GM19468 (cell line): ENCODE measurements around the gene RTF1.
A peak's percentile ranks its signal among the peaks of the same experiment; 100 is the strongest.

Experiments used
- ATAC-seq: cut with Tn5 transposase; IDR thresholded peaks from one replicate; pipeline ENCODE4 v1.9.1; 2021; ENCODE audit warnings: mild to moderate bottlenecking, moderate library complexity, moderate number of reproducible peaks; ENCODE audit not compliant: unreplicated experiment; ENCODE audit errors: extremely low read depth

The RTF1 gene

GRCh38 chr15:41484937-41485625 lies 68.2 kb downstream of the RTF1 start:
- ATAC-seq = no peak

GRCh38 chr15:41486286-41486685 lies 69.4 kb downstream of the RTF1 start:
- no peak for ATAC-seq

- no peak for ATAC-seq
These were observed 70.5 kb downstream of the RTF1 start for GRCh38 chr15:41487381-41487780.

GRCh38 chr15:41487802-41488201 lies 70.9 kb downstream of the RTF1 start:
- no peak for ATAC-seq

GRCh38 chr15:41489641-41490040 lies 72.7 kb downstream of the RTF1 start:
- no peak for ATAC-seq

- ATAC-seq = no peak
These were observed 73.5 kb downstream of the RTF1 start for GRCh38 chr15:41490355-41490754.

GRCh38 chr15:41491889-41492288 lies 75.0 kb downstream of the RTF1 start:
- no peak for ATAC-seq

- ATAC-seq = no peak
These were observed 75.8 kb downstream of the RTF1 start for GRCh38 chr15:41492597-41493204.

GRCh38 chr15:41493205-41493901 lies 76.5 kb downstream of the RTF1 start, which contains the start of gene ITPKA:
Gene ITPKA, plus strand, starts transcription at chr15:41493874. Its CDS starts 54 bp downstream, at chr15:41493928.
- peak; percentile 54 for ATAC-seq

- ATAC-seq = no peak
These were observed 77.0 kb downstream of the RTF1 start for GRCh38 chr15:41493902-41494189.

- ATAC-seq = no peak
These were observed 77.5 kb downstream of the RTF1 start for GRCh38 chr15:41494190-41494921.

GRCh38 chr15:41494922-41495735 lies 78.2 kb downstream of the RTF1 start:
- no peak for ATAC-seq

- no peak for ATAC-seq
These were observed 79.1 kb downstream of the RTF1 start for GRCh38 chr15:41495736-41496599.

- ATAC-seq = no peak
These were observed 81.8 kb downstream of the RTF1 start for GRCh38 chr15:41498657-41499056.

- no peak for ATAC-seq
These were observed 82.4 kb downstream of the RTF1 start for GRCh38 chr15:41499109-41499851.

- no peak for ATAC-seq
These were observed 84.5 kb downstream of the RTF1 start for GRCh38 chr15:41501191-41501917.

GRCh38 chr15:41501931-41502794 lies 85.3 kb downstream of the RTF1 start:
- no peak for ATAC-seq
